SK-N-SH (cell line): ENCODE data around the gene TMEM25. TPM values are rescaled to one million over a fixed set of nuclear protein-coding genes. Genes with fewer than 3 reads are reported as not detected.

ENCODE experiments used
- CTCF ChIA-PET: fragments of 300-600, 350-600 bp; formaldehyde crosslinking; extraction: SDS; loops from one replicate; lab custom pipeline; 2021; lab: Yijun Ruan, JAX
- POLR2A ChIA-PET: fragments of 350-600 bp; sonication (Branson Sonifier 250); formaldehyde crosslinking; extraction: SDS; loops from one replicate; lab custom pipeline; 2020; ENCODE audit warnings: antibody characterized with exemption, inconsistent platforms; lab: Yijun Ruan, JAX
- DNase-seq: peaks from one replicate; pipeline ENCODE4 v3.0.0; 2012
- H2AFZ ChIP-seq: fragments of 200-600 bp; sonication (generic); 2 replicates; pipeline ENCODE4 v1.8.1; 2016; ENCODE audit warnings: antibody characterized with exemption, mild to moderate bottlenecking, low read depth
- H3F3A ChIP-seq: fragments of 200-600 bp; sonication (generic); replicated peaks from 2 replicates; pipeline ENCODE3; 2016; ENCODE audit warnings: antibody characterized with exemption, mild to moderate bottlenecking; ENCODE audit not compliant: insufficient read depth
- H3K27ac ChIP-seq, 2 experiments: fragments of 200-500 bp in 1 of 2; fragments of 200-600 bp in 1 of 2; sonication (Bioruptor generic) in 1 of 2; sonication (generic), shearing (Covaris generic) in 1 of 2; 2 replicates each; pipeline versions ENCODE4 v1.5.1 to v1.6.1; 2014 to 2016; ENCODE audit warnings: low read depth in 2 of 2, inconsistent platforms in 1 of 2, low read length in 1 of 2, mild to moderate bottlenecking in 1 of 2, mixed read lengths in 1 of 2
- H3K27me3 ChIP-seq: fragments of 200-600 bp; sonication (generic), shearing (Covaris generic); 2 replicates; pipeline ENCODE4 v1.6.1; 2016; ENCODE audit warnings: mixed run types; ENCODE audit not compliant: insufficient read depth
- H3K36me3 ChIP-seq, 2 experiments: fragments of 200-500 bp in 1 of 2; fragments of 200-600 bp in 1 of 2; sonication (Bioruptor generic) in 1 of 2; sonication (generic) in 1 of 2; replicated peaks in 1 of 2; 2 replicates each; pipeline versions ENCODE3 to v1.5.1; 2014 to 2016; ENCODE audit warnings: low read length in 1 of 2, mild to moderate bottlenecking in 1 of 2; ENCODE audit not compliant: insufficient read depth in 2 of 2, control insufficient read depth in 1 of 2
- H3K4me1 ChIP-seq, 2 experiments: fragments of 200-500 bp in 1 of 2; fragments of 200-600 bp in 1 of 2; sonication (Bioruptor generic) in 1 of 2; sonication (generic), shearing (Covaris generic) in 1 of 2; 2 replicates each; pipeline versions ENCODE4 v1.5.1 to v1.6.1; 2014 to 2016; ENCODE audit warnings: low read depth in 1 of 2, low read length in 1 of 2, mixed run types in 1 of 2; ENCODE audit not compliant: insufficient read depth in 2 of 2, control insufficient read depth in 1 of 2
- H3K4me2 ChIP-seq: fragments of 200-600 bp; sonication (generic), shearing (Covaris generic); 2 replicates; pipeline ENCODE4 v1.6.1; 2017; ENCODE audit warnings: mixed run types
- H3K4me3 ChIP-seq, 2 experiments: fragments of 200-500 bp in 1 of 2; fragments of 200-600 bp in 1 of 2; sonication (Bioruptor generic) in 1 of 2; sonication (generic), shearing (Covaris generic) in 1 of 2; 2 replicates each; pipeline versions ENCODE4 v1.5.1 to v1.8.1; 2014 to 2016; ENCODE audit warnings: low read depth in 2 of 2, inconsistent platforms in 1 of 2, low read length in 1 of 2, mild to moderate bottlenecking in 1 of 2, mixed read lengths in 1 of 2, moderate library complexity in 1 of 2
- H3K79me2 ChIP-seq: fragments of 200-600 bp; sonication (generic); 2 replicates; pipeline ENCODE4 v1.8.1; 2017; ENCODE audit warnings: mild to moderate bottlenecking; ENCODE audit not compliant: insufficient read depth
- H3K9ac ChIP-seq: fragments of 200-600 bp; sonication (generic); 2 replicates; pipeline ENCODE4 v1.6.1; 2017; ENCODE audit warnings: mixed run types
- H3K9me2 ChIP-seq: fragments of 200-600 bp; sonication (generic); 2 replicates; pipeline ENCODE4 v1.6.1; 2017; ENCODE audit warnings: mixed run types
- H3K9me3 ChIP-seq: fragments of 200-600 bp; sonication (generic); 2 replicates; pipeline ENCODE4 v1.6.1; 2017; ENCODE audit warnings: mixed run types, mild to moderate bottlenecking, moderate library complexity
- H4K20me1 ChIP-seq: fragments of 200-600 bp; sonication (generic); 2 replicates; pipeline ENCODE4 v1.6.1; 2017; ENCODE audit warnings: mild to moderate bottlenecking, mixed run types; ENCODE audit not compliant: insufficient read depth
- CTCF ChIP-seq: fragments of 200-600 bp; sonication (generic); IDR thresholded peaks from 2 replicates; pipeline ENCODE4 v1.6.1; 2017; ENCODE audit warnings: antibody characterized with exemption, mild to moderate bottlenecking, moderate library complexity
- ELF1 ChIP-seq: IDR thresholded peaks from 2 replicates; pipeline ENCODE4 v1.4.0; 2012
- FOSL2 ChIP-seq: IDR thresholded peaks from 2 replicates; pipeline ENCODE4 v1.4.0; 2012; ENCODE audit warnings: low read depth, mild to moderate bottlenecking, moderate library complexity, borderline replicate concordance
- GABPA ChIP-seq: IDR thresholded peaks from 2 replicates; pipeline ENCODE4 v1.4.0; 2012; ENCODE audit warnings: low read depth, mild to moderate bottlenecking
- JUND ChIP-seq: IDR thresholded peaks from 2 replicates; pipeline ENCODE4 v1.4.0; 2012
- MXI1 ChIP-seq: IDR thresholded peaks from 2 replicates; pipeline ENCODE4 v1.6.1; 2012; ENCODE audit warnings: mild to moderate bottlenecking, low read depth, low read length, improper control_type of control experiment
- NFIC ChIP-seq: IDR thresholded peaks from 2 replicates; pipeline ENCODE4 v1.4.0; 2012; ENCODE audit warnings: borderline replicate concordance
- NRF1 ChIP-seq: IDR thresholded peaks from 2 replicates; pipeline ENCODE4 v1.6.1; 2012; ENCODE audit warnings: low read depth, mild to moderate bottlenecking, low read length
- RFX5 ChIP-seq: IDR thresholded peaks from 2 replicates; pipeline ENCODE4 v1.6.1; 2012; ENCODE audit warnings: mild to moderate bottlenecking, improper control_type of control experiment, low read length
- SIN3A ChIP-seq: IDR thresholded peaks from 2 replicates; pipeline ENCODE4 v1.6.1; 2012; ENCODE audit warnings: low read depth, mild to moderate bottlenecking, low read length, moderate library complexity, borderline replicate concordance
- SMC3 ChIP-seq: IDR thresholded peaks from 2 replicates; pipeline ENCODE4 v1.6.1; 2012; ENCODE audit warnings: low read depth, low read length, improper control_type of control experiment
- TAF1 ChIP-seq: IDR thresholded peaks from 2 replicates; pipeline ENCODE4 v1.6.1; 2012; ENCODE audit warnings: low read depth, mild to moderate bottlenecking, low read length, moderate library complexity, borderline replicate concordance
- TCF12 ChIP-seq: IDR thresholded peaks from 2 replicates; pipeline ENCODE4 v1.4.0; 2012
- YY1 ChIP-seq: IDR thresholded peaks from 2 replicates; pipeline ENCODE4 v1.4.0; 2012; ENCODE audit warnings: low read depth, mild to moderate bottlenecking
- WGBS: methylation state at CpG from one replicate; pipeline ENCODE4 v1.1.6; 2017; ENCODE audit warnings: low lambda C conversion rate; 5-methylcytosine and 5-hydroxymethylcytosine counted together
- polyA plus RNA-seq, 3 experiments: library from polyadenylated mRNA; depleted of rRNA; stranded (reverse); fragments of >200 nt; gene quantifications; 2 replicates each; pipeline ENCODE4 v1.2.3, GENCODE V29; 2012
- TF ChIP-seq, protein P1 (sequence below): IDR thresholded peaks from 2 replicates; pipeline ENCODE4 v1.4.0; 2012; ENCODE audit warnings: low read depth, borderline replicate concordance
- TF ChIP-seq, protein P2 (sequence below): IDR thresholded peaks from 2 replicates; pipeline ENCODE4; 2012

Gene TMEM25
- polyA plus RNA-seq, 1 of the 3 experiments (the other 2 are of a cell fraction), result 30.0 TPM

DNA sequence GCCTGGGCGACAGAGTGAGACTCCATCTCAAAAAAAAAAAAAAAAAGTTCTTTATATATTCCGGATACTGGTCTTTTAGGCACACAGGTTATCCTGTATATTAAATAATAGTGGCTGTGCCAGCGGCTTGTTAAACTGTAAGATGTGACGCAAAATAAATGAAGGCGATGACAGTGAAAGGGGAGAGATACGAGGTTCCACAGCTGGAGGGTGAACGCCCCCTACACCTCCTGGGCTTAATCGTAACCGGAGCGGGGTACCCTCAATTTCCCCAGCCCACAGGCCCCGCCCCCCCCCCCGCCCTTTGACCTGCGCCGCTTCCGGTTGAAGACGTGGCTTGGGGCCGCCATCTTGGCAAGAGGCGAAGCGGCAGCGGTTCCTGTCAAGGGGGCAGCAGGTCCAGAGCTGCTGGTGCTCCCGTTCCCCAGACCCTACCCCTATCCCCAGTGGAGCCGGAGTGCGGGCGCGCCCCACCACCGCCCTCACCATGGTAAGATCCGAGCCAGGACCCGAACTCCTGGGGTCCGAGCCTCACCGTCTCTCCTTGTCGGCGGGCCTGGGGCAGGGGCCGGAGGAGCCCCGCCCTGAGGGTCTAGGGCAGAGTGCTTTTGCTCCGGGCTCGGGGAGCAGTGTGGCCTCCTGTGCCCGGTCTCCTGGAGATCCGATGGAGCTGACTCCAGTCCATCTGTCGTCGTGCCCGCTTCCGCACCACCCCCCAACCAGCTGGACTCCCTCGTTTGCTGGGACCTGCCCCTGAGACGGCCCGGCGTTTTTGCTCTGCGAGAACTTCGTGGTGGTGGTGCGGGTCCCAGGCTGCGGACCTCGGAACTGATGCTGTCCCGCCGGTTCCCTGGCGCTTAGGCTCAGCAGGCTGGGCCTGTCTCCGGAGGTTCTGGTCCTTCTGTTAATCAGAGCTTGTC lies 41.3 kb downstream of the TMEM25 start, which contains the start of gene ARCN1:
Gene ARCN1, plus strand, starts transcription at position 349 of the 920 bp plus-strand sequence. Its CDS starts 139 bp downstream, at position 488.
- peaks cover 44% of the 10 kb centered on the region for H4K20me1 ChIP-seq
- POLR2A ChIA-PET, result interaction anchor here (0.6 to 0.8 kb wide), 2 partner anchors 33 to 200 kb away, joined by 3 read pairs; no protein-coding TSS in a partner anchor
- peak within 1 kb of the TSS; percentile 100 for H3K9ac ChIP-seq

More for the DNA sequence above, 41.3 kb downstream of the TMEM25 start, which contains the start of gene ARCN1:
- peaks cover 6 to 12% of the 10 kb centered on the region in 2 experiments; a peak in 3 of 4 replicates for H3K4me1 ChIP-seq
- peak within 1 kb of the TSS; percentile 93 to 97 for H3K27ac ChIP-seq
- no peaks in the 10 kb centered on the region for H3K9me3 ChIP-seq
- peaks cover 5% of the 10 kb centered on the region for H3F3A ChIP-seq
- H3K27me3 ChIP-seq, result no peaks in the 10 kb centered on the region
- 2% methylated on average over 21 of the region's 55 CpGs for WGBS
- peak within 1 kb of the TSS; percentile 77 for H3K4me2 ChIP-seq
- CTCF ChIA-PET, result interaction anchor here (0.8 to 1.7 kb wide), 3 partner anchors 25 to 88 kb away, joined by 3 to 6 read pairs (median 3); no protein-coding TSS in a partner anchor
- peak within 1 kb of the TSS; percentile 85 to 92 for H3K4me3 ChIP-seq
- H3K79me2 ChIP-seq, result peaks cover 56% of the 10 kb centered on the region
- H3K36me3 ChIP-seq, result peaks cover 0 to 10% of the 10 kb centered on the region in 2 experiments
- peak; percentile 92 for DNase-seq
- no peaks in the 10 kb centered on the region for H3K9me2 ChIP-seq
- TF ChIP-seq, protein P1, sequence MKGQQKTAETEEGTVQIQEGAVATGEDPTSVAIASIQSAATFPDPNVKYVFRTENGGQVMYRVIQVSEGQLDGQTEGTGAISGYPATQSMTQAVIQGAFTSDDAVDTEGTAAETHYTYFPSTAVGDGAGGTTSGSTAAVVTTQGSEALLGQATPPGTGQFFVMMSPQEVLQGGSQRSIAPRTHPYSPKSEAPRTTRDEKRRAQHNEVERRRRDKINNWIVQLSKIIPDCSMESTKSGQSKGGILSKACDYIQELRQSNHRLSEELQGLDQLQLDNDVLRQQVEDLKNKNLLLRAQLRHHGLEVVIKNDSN, result no peak
- TF ChIP-seq SIN3A (no peak), JUND (no peak), FOSL2 (no peak), MXI1 (no peak), TCF12 (no peak), TAF1 (peak; percentile 64; the same call in 1 of the 2 replicates), ELF1 (peak; percentile 50), GABPA (peak; percentile 63), SMC3 (no peak), NFIC (no peak), YY1 (peak; percentile 89), CTCF (no peak), RFX5 (no peak), NRF1 (no peak)
- TF ChIP-seq, protein P2, sequence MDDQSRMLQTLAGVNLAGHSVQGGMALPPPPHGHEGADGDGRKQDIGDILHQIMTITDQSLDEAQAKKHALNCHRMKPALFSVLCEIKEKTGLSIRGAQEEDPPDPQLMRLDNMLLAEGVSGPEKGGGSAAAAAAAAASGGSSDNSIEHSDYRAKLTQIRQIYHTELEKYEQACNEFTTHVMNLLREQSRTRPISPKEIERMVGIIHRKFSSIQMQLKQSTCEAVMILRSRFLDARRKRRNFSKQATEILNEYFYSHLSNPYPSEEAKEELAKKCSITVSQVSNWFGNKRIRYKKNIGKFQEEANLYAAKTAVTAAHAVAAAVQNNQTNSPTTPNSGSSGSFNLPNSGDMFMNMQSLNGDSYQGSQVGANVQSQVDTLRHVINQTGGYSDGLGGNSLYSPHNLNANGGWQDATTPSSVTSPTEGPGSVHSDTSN, result no peak
- H2AFZ ChIP-seq, result peak within 1 kb of the TSS; percentile 94
